Peyer's patch (tissue), 4 donors: ENCODE measurements around the gene GTPBP1.

Experiments used
- POLR2A ChIP-seq, 2 donors: fragments of 450-650 bp; IDR thresholded peaks; one replicate each; pipeline ENCODE4 v1.5.1; 2017; ENCODE audit warnings: antibody characterized with exemption in 2 of 2, mild to moderate bottlenecking in 2 of 2, moderate library complexity in 2 of 2
- TF ChIP-seq, protein P1 (sequence below), 6 experiments: fragments of 450-650 bp in 4 of 6; fragments of 200-600 bp in 2 of 6; sonication (generic) in 1 of 6; IDR thresholded peaks; one replicate each; pipeline ENCODE4 v1.5.1; 2017 to 2019; ENCODE audit warnings: antibody characterized with exemption in 6 of 6, mild to moderate bottlenecking in 3 of 6, moderate library complexity in 1 of 6

DNA sequence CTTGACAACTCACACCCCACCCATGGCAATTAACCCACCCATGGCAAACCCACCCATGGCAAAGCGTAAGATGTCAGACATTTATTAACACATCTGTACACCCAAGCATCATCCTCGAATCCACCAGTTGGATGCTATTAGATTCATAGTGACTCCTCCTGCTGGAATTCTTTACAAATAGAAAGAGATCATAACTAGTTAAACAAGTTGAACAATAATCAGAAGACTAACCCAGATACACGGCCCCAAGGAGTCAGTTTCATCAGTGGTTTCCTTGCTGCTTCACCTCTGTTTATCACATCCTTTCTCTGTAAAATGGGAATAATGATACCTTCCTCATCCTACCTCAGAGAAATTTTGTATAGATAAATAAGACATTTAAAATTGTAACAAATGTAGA, 5.1 kb downstream of the GTPBP1 start:
- TF ChIP-seq, protein P1, sequence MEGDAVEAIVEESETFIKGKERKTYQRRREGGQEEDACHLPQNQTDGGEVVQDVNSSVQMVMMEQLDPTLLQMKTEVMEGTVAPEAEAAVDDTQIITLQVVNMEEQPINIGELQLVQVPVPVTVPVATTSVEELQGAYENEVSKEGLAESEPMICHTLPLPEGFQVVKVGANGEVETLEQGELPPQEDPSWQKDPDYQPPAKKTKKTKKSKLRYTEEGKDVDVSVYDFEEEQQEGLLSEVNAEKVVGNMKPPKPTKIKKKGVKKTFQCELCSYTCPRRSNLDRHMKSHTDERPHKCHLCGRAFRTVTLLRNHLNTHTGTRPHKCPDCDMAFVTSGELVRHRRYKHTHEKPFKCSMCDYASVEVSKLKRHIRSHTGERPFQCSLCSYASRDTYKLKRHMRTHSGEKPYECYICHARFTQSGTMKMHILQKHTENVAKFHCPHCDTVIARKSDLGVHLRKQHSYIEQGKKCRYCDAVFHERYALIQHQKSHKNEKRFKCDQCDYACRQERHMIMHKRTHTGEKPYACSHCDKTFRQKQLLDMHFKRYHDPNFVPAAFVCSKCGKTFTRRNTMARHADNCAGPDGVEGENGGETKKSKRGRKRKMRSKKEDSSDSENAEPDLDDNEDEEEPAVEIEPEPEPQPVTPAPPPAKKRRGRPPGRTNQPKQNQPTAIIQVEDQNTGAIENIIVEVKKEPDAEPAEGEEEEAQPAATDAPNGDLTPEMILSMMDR (IDR thresholded peaks at IDR 0.05): no peak
- no peak for TF ChIP-seq POLR2A (IDR thresholded peaks at IDR 0.05)
